Measurements from ENCODE around the gene KLHL29. TPM values are rescaled to one million over a fixed set of nuclear protein-coding genes. Genes with fewer than 3 reads are reported as not detected.
A peak's percentile ranks its signal among the peaks of the same experiment; 100 is the strongest.

The KLHL29 gene
- total RNA-seq, 1 experiment from 2014 or later: 2.4 TPM

- no peak overlapping the region for H3K4ac ChIP-seq (ENCODE audit: low read depth, low read length)
- no peak overlapping the region for H4K5ac ChIP-seq (ENCODE audit: insufficient read length, low read depth, low read length)
- Mint-ChIP-seq H3K4me3 (no peak overlapping the region), H3K9me3 (peaks cover 7% of the 10 kb centered on the region in 2 experiments; a peak in 3 of 5 replicates), H3K27me3 (ENCODE audit: low read depth) (no peaks in the 10 kb centered on the region), H3K4me1 (peaks cover 3 to 8% of the 10 kb centered on the region in 2 experiments; a peak in 2 of 4 replicates), H3K27ac (peak overlapping the region in 1 of 3 experiments; percentile 76; a peak in 2 of 7 replicates), H3K36me3 (ENCODE audit: insufficient read depth in 1 of 3, low read depth in 3 of 3) (peaks cover 11 to 16% (median 14%) of the 10 kb centered on the region in 3 experiments)
- no peak overlapping the region for H2BK5ac ChIP-seq (ENCODE audit: insufficient read length, low read length)
- H3K79me2 ChIP-seq (ENCODE audit: insufficient read depth, low read length): no peaks in the 10 kb centered on the region
- no peak overlapping the region for H3K4me2 ChIP-seq (ENCODE audit: insufficient read depth, insufficient read length, low read length)
- H3K9ac ChIP-seq (ENCODE audit: extremely low read depth, insufficient read length, low read length): no peak overlapping the region
- H3K27me3 ChIP-seq (ENCODE audit: insufficient read depth, low read length): no peaks in the 10 kb centered on the region
- H2BK12ac ChIP-seq (ENCODE audit: insufficient read length, low read depth, low read length): no peak overlapping the region
- no peak overlapping the region for H3T11ph ChIP-seq (ENCODE audit: low read length)
- H3K27ac ChIP-seq (ENCODE audit: insufficient read length, low read depth, low read length): no peak overlapping the region
- no peak overlapping the region for H3K18ac ChIP-seq (ENCODE audit: insufficient read length, low read depth, low read length)
- H2BK15ac ChIP-seq (ENCODE audit: low read depth, low read length): no peak overlapping the region
- no peak overlapping the region for H3K14ac ChIP-seq (ENCODE audit: insufficient read depth, low read length)
- H3K56ac ChIP-seq (ENCODE audit: insufficient read length, low read depth, low read length): no peak overlapping the region
- no peak for DNase-seq
- no peaks in the 10 kb centered on the region for H3K23me2 ChIP-seq (ENCODE audit: insufficient read length, low read depth, low read length, poor library complexity, severe bottlenecking)
- no peaks in the 10 kb centered on the region for H3K4me1 ChIP-seq (ENCODE audit: insufficient read depth, low read length)
- no peaks in the 10 kb centered on the region for H3K79me1 ChIP-seq (ENCODE audit: insufficient read depth, low read depth, low read length, poor library complexity, severe bottlenecking)
- no peak for TF ChIP-seq CTCF (conservative IDR thresholded peaks at IDR 0.05)
- no peak overlapping the region for H2BK20ac ChIP-seq (ENCODE audit: low read depth, low read length, poor library complexity, severe bottlenecking)
- H4K8ac ChIP-seq (replicated peaks; ENCODE audit: insufficient read length, low read depth, low read length): no peak overlapping the region
- H2AFZ ChIP-seq (ENCODE audit: low read length): no peak overlapping the region
- H4K20me1 ChIP-seq (ENCODE audit: control insufficient read depth, insufficient read depth, insufficient read length): no peaks in the 10 kb centered on the region
- H3K9me3 ChIP-seq (ENCODE audit: control insufficient read depth, low read depth, low read length): no peaks in the 10 kb centered on the region
- WGBS (ENCODE audit: extremely low coverage, insufficient read length, low lambda C conversion rate): no CpG with 5 or more reads among the region's 5 CpGs
- H4K91ac ChIP-seq (ENCODE audit: insufficient read length, low read depth, low read length): no peak overlapping the region
- no peak overlapping the region for H3K23ac ChIP-seq (ENCODE audit: insufficient read length, low read depth, low read length)
- no peak overlapping the region for H2BK120ac ChIP-seq (ENCODE audit: low read depth, low read length, poor library complexity, severe bottlenecking)
- no peak overlapping the region for H2AK5ac ChIP-seq (ENCODE audit: insufficient read length, low read length)
Measured at GRCh38 chr2:23700627-23701026, 315.6 kb downstream of the KLHL29 start.
